SU-DHL-6 (cell line): ENCODE data around the gene PLXNC1.

Experiments
- H2AFZ ChIP-seq: fragments of 200-600 bp; sonication (generic); 2 replicates; pipeline ENCODE4 v1.6.1; 2014; ENCODE audit warnings: low read depth, mild to moderate bottlenecking, moderate library complexity, mixed read lengths, antibody characterized with exemption, low read length; ENCODE audit not compliant: severe bottlenecking
- H3F3A ChIP-seq: fragments of 200-600 bp; shearing (Covaris generic); 2 replicates; pipeline ENCODE4 v1.6.0; 2016; ENCODE audit warnings: antibody characterized with exemption, mild to moderate bottlenecking; ENCODE audit not compliant: insufficient read depth
- H3K27ac ChIP-seq: fragments of 200-600 bp; sonication (generic); 2 replicates; pipeline ENCODE4 v1.5.1; 2016; ENCODE audit warnings: low read depth, mild to moderate bottlenecking, low read length, moderate library complexity, mixed read lengths
- H3K27me3 ChIP-seq: fragments of 200-600 bp; sonication (generic), shearing (Covaris generic); 2 replicates; pipeline ENCODE4 v1.6.0; 2014; ENCODE audit warnings: mild to moderate bottlenecking, low read length
- H3K36me3 ChIP-seq: fragments of 200-600 bp; sonication (generic); 2 replicates; pipeline ENCODE4 v1.6.1; 2014; ENCODE audit warnings: mild to moderate bottlenecking, low read length, mixed read lengths
- H3K4me2 ChIP-seq: fragments of 300-600, 200-600 bp; shearing (Covaris generic), sonication (generic); 2 replicates; pipeline ENCODE4 v1.6.0; 2014; ENCODE audit warnings: low read length, low read depth, mild to moderate bottlenecking; ENCODE audit not compliant: poor library complexity, severe bottlenecking
- H3K4me3 ChIP-seq: fragments of 200-600 bp; sonication (generic); 2 replicates; pipeline ENCODE4 v1.5.1; 2014; ENCODE audit warnings: antibody characterized with exemption, low read length, mild to moderate bottlenecking, mixed read lengths; ENCODE audit not compliant: insufficient read depth, poor library complexity, severe bottlenecking
- H3K79me2 ChIP-seq: fragments of 200-600 bp; sonication (generic); 2 replicates; pipeline ENCODE4 v1.6.1; 2014; ENCODE audit warnings: mild to moderate bottlenecking, low read length, moderate library complexity; ENCODE audit not compliant: insufficient read depth
- H3K9ac ChIP-seq: fragments of 200-600 bp; sonication (generic); 2 replicates; pipeline ENCODE4 v1.7.0; 2014; ENCODE audit warnings: mild to moderate bottlenecking, low read length
- H3K9me2 ChIP-seq: fragments of 200-600 bp; sonication (generic); replicated peaks from 2 replicates; pipeline ENCODE4 v1.6.1; 2014; ENCODE audit warnings: low read length; ENCODE audit not compliant: insufficient read depth
- H3K9me3 ChIP-seq: fragments of 200-600 bp; sonication (generic); 2 replicates; pipeline ENCODE4 v1.6.1; 2014; ENCODE audit warnings: low read length, mixed read lengths; ENCODE audit not compliant: insufficient read depth
- H4K20me1 ChIP-seq: fragments of 200-600 bp; sonication (generic); 2 replicates; pipeline ENCODE4 v1.6.1; 2014; ENCODE audit warnings: low read depth, mild to moderate bottlenecking, antibody characterized with exemption, low read length, moderate library complexity, mixed read lengths
- CTCF ChIP-seq: fragments of 200-600 bp; sonication (generic); IDR thresholded peaks from one replicate; pipeline ENCODE4 v1.5.1; 2017; ENCODE audit warnings: antibody characterized with exemption, mild to moderate bottlenecking, low read length, moderate library complexity; ENCODE audit not compliant: insufficient read depth, poor library complexity, severe bottlenecking
- EZH2phosphoT487 ChIP-seq: fragments of 200-600 bp; sonication (generic), shearing (Covaris generic); conservative IDR thresholded peaks from 2 replicates; pipeline ENCODE4 v1.6.1; 2018; ENCODE audit warnings: mild to moderate bottlenecking, antibody characterized with exemption, low read length, moderate library complexity, mixed read lengths

PLXNC1 gene

GRCh38 chr12:94248582-94248981, 100.2 kb downstream of the PLXNC1 start:
- Histone ChIP-seq H3K36me3 (no peaks in the 10 kb centered on the region), H3K27ac (no peak overlapping the region), H3K9ac (no peak overlapping the region), H3F3A (no peaks in the 10 kb centered on the region), H3K9me3 (no peaks in the 10 kb centered on the region), H3K4me2 (no peak overlapping the region), H3K27me3 (no peaks in the 10 kb centered on the region), H4K20me1 (no peaks in the 10 kb centered on the region), H2AFZ (no peak overlapping the region), H3K4me3 (no peak overlapping the region), H3K79me2 (no peaks in the 10 kb centered on the region), H3K9me2 (no peaks in the 10 kb centered on the region)
- TF ChIP-seq EZH2phosphoT487 (no peak), CTCF (no peak)

- no peak overlapping the region for H2AFZ ChIP-seq
- no peaks in the 10 kb centered on the region for H3K9me2 ChIP-seq
- H3K9ac ChIP-seq = no peak overlapping the region
- H3K4me2 ChIP-seq = no peak overlapping the region
- H4K20me1 ChIP-seq = no peaks in the 10 kb centered on the region
- no peaks in the 10 kb centered on the region for H3K79me2 ChIP-seq
- H3K27ac ChIP-seq = no peak overlapping the region
- H3K27me3 ChIP-seq = no peaks in the 10 kb centered on the region
- TF ChIP-seq EZH2phosphoT487 (no peak), CTCF (no peak)
- no peaks in the 10 kb centered on the region for H3K9me3 ChIP-seq
- H3K4me3 ChIP-seq = no peak overlapping the region
- no peaks in the 10 kb centered on the region for H3F3A ChIP-seq
- H3K36me3 ChIP-seq = no peaks in the 10 kb centered on the region
These were observed 101.8 kb downstream of the PLXNC1 start for GRCh38 chr12:94250130-94250529.

- no peak for TF ChIP-seq CTCF
- TF ChIP-seq EZH2phosphoT487 = no peak
- H3K27ac ChIP-seq = no peak overlapping the region
- H2AFZ ChIP-seq = no peak overlapping the region
- H3K9ac ChIP-seq = no peak overlapping the region
- H3F3A ChIP-seq = peaks cover 17% of the 10 kb centered on the region
- H3K27me3 ChIP-seq = no peaks in the 10 kb centered on the region
- no peaks in the 10 kb centered on the region for H3K9me2 ChIP-seq
- no peaks in the 10 kb centered on the region for H3K36me3 ChIP-seq
- H3K9me3 ChIP-seq = no peaks in the 10 kb centered on the region
- H4K20me1 ChIP-seq = no peaks in the 10 kb centered on the region
- H3K4me3 ChIP-seq = no peak overlapping the region
- H3K4me2 ChIP-seq = no peak overlapping the region
- H3K79me2 ChIP-seq = no peaks in the 10 kb centered on the region
These were observed 105.9 kb downstream of the PLXNC1 start for GRCh38 chr12:94254270-94254669.

GRCh38 chr12:94255006-94255405, 106.6 kb downstream of the PLXNC1 start:
- H4K20me1 ChIP-seq = no peaks in the 10 kb centered on the region
- H3K27me3 ChIP-seq = no peaks in the 10 kb centered on the region
- H3K9ac ChIP-seq = no peak overlapping the region
- no peaks in the 10 kb centered on the region for H3K36me3 ChIP-seq
- no peak overlapping the region for H2AFZ ChIP-seq
- H3K79me2 ChIP-seq = no peaks in the 10 kb centered on the region
- no peaks in the 10 kb centered on the region for H3K9me2 ChIP-seq
- no peak overlapping the region for H3K27ac ChIP-seq
- H3K9me3 ChIP-seq = no peaks in the 10 kb centered on the region
- H3F3A ChIP-seq = peaks cover 17% of the 10 kb centered on the region
- TF ChIP-seq EZH2phosphoT487 = no peak
- no peak for TF ChIP-seq CTCF
- H3K4me2 ChIP-seq = no peak overlapping the region
- H3K4me3 ChIP-seq = no peak overlapping the region
